Stimulated activated CD8-positive, alpha-beta memory T cell treated with anti-CD3 and anti-CD28 coated beads, Interleukin-4, amount 100 ng/mL, for 1 hour (primary cell): ENCODE measurements around the gene FAM120B.

Experiments
- DNase-seq, 2 donors: peaks; one replicate each; pipeline ENCODE4 v3.0.0-alpha.2; 2020; ENCODE audit warnings: low read depth in 2 of 2, low spot score in 1 of 2

Gene FAM120B

GRCh38 chr6:170454512-170455285 lies 148.1 kb downstream of the FAM120B start:
- DNase-seq: no peak

DNA sequence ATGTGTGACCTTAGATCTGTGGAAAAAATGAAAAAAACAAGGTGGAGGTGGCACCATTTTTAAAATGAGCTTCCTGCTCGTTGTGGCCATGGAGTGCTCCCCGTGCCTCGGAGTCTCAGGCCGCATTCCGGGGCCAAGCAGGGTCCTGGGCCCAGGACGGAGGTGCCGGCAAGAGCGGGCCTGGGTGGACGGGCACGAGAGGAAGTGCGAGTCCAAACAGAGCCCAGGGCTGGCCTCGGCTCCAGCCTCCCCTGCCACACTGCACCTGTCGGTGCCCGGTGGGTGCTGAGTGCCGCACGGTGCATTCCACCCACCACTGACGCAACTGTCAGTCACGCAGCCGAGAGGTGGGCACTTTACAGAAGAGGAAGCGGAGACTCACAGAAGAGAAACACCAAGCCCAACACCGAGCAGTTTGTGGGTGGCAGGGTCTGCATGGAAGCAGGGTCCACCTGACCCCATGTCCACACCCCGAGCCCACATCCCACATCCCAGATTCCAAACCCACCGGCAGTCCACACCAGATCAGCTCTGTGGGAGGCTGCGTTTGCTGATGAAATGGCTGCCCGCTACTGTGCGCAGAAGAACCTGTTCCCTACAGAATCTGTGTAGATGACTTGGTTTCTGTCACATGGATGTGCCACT lies 148.9 kb downstream of the FAM120B start:
- DNase-seq: no peak

DNA sequence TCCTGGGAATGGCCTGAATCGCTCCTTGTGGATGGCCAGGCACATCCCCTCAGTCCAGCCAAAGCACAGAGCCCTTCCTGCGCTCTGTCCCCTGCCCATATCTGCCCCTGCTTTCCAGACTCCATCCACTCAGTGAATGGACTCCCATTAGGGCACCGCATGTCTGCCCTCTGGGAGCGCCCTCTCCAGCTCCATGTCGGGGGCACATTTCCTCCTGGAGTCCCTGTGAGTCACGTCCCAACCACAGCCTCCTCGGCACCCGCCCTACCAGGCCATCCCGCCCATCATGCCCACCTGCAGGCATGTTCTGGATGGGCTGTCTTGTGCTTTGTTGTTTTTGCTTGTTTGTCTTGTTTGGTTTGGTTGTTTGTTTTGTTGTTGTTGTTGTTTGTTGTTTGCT lies 149.8 kb downstream of the FAM120B start:
- no peak for DNase-seq
